Measurements from ENCODE around the gene CNPY4. TPM values are rescaled to one million over a fixed set of nuclear protein-coding genes. Genes with fewer than 3 reads are reported as not detected.

Gene CNPY4
- total RNA-seq, 1 experiment from 2014 or later: 12.2 TPM

DNA sequence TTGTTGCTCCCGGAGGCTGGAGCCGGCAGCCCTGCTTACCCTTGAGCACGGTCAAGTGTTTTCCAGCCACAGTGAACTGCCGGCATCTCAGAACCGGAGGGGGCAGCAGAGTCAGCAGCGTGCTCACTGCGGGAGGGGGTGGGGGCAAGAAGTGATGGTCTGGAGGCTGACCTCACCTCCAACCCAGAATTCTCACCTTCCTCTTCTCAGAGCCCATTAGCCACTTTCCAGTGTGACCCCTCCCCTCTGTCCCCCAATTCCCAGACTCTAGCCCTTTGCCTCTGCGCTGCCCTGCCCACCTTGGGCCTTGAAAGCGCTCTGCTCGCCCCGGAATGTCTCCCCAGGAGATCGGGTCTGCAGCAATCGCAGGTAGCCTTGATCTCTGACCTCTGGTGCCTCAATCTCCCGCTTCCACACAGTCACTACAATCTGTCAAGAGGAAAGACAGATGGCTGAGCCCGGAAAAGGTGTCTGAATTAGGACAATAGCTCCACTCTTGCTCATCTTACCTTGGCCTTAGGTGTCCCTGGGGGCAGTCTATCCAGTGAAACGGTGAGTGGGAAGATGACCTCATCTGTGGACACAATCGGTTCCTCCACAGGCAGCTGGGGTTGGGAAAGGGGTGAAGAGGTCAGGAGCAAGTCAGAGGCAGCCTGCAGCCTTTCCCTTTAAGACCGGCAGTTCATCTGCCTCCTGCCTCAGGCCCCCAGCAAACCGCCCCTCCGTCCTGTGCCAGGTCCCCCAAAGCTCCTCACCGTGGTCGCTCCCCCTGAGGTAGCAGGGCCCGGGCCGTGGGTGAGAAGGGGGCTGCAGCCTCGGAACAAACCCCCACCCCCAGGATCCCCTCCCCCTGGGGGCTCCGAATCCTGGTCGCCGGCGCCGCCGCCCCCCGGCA lies 38.1 kb downstream of the CNPY4 start:
- Histone ChIP-seq H3K4me3 (ENCODE audit: insufficient read depth, low read depth, low read length) (peak overlapping the region; percentile 83), H3K36me3 (replicated peaks; ENCODE audit: control insufficient read depth, insufficient read depth, low read length) (peaks cover 21% of the 10 kb centered on the region), H3K27me3 (ENCODE audit: control insufficient read depth, insufficient read depth, low read length) (no peaks in the 10 kb centered on the region)
- peak; percentile 81 for DNase-seq

DNA sequence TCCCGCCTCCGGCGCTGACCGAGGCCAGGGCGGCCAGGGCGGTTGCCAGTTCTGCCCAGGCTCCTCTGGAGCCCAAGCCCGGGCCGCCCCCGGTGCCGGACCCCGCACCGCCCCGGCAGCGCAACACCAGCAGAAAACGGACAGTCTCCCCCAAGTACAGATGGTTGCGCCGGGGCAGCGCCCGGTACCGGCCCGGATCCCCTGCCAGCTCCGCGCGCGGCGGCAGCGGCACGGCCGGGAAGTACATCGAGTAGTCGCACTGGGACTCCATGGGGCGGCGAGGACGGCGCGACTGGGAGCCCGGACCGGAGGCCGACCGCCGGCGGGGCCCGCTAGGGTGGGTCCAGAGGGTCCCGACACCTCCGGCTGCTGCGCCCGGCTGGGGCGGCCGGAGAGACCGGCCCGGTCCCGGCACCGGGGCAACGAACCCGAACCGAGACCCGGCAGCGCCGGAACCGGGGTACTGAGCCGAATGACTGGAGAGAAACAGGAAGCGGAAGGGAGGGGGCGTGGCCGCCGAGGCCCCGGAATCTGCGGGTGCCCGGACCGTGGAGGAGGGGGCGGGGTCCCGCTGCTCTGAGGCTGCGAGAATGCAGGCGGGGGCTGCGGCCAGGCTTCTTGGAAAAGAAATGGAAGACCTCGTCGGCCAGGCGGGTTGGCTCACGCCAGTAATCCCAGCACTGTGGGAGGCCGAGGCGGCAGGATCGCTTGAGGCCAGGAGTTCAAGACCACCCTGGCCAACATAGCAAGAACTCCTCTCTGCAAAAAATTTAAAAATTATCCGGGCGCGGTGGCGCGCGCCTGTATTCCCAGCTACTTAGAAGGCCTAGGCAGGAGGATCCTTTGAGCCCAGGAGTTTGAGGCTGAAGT lies 39.0 kb downstream of the CNPY4 start, which contains the start of gene TRAPPC14:
TSS of gene TRAPPC14 (minus strand) at position 495 of the 870 bp plus-strand sequence. CDS start at position 271, 224 bp downstream.
- Histone ChIP-seq H3K36me3 (replicated peaks; ENCODE audit: control insufficient read depth, insufficient read depth, low read length) (peaks cover 21% of the 10 kb centered on the region), H3K27me3 (ENCODE audit: control insufficient read depth, insufficient read depth, low read length) (no peaks in the 10 kb centered on the region), H3K4me3 (ENCODE audit: insufficient read depth, low read depth, low read length) (peak within 1 kb of the TSS; percentile 83)
- DNase-seq: peak; percentile 100

DNA sequence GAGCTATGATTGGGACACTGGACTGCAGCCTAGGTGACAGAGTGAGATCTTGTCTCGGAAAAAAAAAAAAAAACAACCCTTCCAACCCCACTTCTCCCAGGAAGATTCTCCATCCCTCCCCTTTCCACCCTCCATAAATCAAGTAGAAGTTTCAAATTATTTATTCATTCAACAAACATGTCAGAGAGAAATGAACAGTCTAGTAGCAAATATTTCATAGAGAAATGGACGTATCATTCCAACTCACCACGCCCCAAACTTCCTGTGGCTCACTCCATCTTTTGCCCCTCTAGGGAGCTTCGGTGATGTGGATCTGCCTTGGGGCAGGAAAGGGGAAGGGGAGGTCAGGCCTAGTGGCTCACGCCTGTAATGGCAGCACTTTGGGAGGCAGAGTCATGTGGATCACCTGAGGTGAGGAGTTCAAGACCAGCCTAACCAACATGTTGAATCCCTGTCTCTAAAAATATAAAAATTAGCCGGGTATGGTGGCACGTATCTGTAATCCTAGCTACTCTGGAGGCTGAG lies 39.7 kb downstream of the CNPY4 start:
- Histone ChIP-seq H3K36me3 (replicated peaks; ENCODE audit: control insufficient read depth, insufficient read depth, low read length) (peaks cover 17% of the 10 kb centered on the region), H3K4me3 (ENCODE audit: insufficient read depth, low read depth, low read length) (peak overlapping the region; percentile 83), H3K27me3 (ENCODE audit: control insufficient read depth, insufficient read depth, low read length) (no peaks in the 10 kb centered on the region)
- DNase-seq: no peak

DNA sequence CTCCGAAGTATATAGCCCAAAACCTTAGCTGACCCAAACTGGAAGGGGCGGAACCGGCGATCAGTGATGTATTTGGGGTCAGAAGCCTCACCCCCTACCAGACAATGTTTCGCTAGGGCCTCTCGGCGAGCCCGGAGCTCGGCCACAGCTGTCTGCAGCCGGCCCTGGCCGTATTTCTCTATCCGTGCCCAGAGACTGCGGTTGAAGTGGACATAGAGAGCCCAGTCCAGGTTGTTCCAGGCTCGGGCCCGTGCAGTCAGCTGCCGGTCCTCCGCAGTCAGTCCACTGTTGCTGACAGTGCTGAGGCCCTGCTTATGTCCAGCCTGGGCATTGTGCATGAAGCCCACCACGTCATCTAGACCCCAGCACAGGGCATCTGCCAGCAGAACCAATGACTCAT lies 40.6 kb downstream of the CNPY4 start:
- peak; percentile 29 for DNase-seq
- Histone ChIP-seq H3K36me3 (replicated peaks; ENCODE audit: control insufficient read depth, insufficient read depth, low read length) (peaks cover 15% of the 10 kb centered on the region), H3K27me3 (ENCODE audit: control insufficient read depth, insufficient read depth, low read length) (no peaks in the 10 kb centered on the region), H3K4me3 (ENCODE audit: insufficient read depth, low read depth, low read length) (no peak overlapping the region)

DNA sequence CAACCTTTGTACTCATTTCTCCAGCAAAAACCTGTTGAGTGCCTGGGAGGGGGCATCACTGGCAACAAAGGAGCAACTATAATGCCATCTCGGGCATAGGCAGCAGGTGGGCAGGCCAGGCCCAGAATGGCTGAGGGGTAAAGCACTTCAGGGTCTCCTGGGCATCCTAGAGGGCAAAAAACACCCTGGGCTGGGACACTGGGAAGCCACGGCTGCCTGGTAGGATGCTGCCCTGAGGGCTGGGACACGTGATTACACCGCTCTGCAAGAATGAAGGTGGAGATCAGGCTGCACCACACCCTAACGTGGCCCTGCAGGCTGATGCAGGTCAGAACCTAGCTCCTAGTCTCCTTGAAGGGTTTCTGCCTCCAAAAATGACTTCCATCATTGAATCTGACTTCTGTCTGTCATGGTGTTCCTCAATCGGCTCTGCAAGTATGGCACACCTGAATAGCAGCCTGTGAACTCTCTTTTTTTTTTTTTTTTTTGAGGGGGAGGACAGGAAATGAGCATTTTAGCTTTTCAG lies 43.6 kb downstream of the CNPY4 start:
- H3K27me3 ChIP-seq (ENCODE audit: control insufficient read depth, insufficient read depth, low read length): peaks cover 20% of the 10 kb centered on the region
- DNase-seq: peak; percentile 39

DNA sequence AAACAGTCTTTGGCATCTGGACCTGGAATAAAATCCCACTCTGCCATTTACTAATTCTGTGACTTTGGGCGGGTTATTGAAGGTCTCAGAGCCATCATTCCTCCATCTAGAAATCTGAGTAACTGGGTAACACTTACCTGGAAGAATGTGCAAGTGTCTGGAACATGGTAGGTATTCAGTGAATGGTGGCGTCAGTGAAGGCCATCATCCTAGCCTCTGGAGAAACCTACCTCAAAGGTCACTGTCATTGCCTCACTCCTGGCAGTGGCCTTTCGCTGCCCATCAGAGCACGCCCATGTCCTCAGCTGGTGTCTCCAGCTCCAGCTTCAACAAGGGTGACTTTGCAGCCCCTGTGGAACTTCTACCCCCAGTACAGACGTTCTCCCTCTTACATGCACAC lies 44.4 kb downstream of the CNPY4 start:
- peaks cover 23% of the 10 kb centered on the region for H3K27me3 ChIP-seq (ENCODE audit: control insufficient read depth, insufficient read depth, low read length)
- no peaks in the 10 kb centered on the region; the same call in 1 of the 2 replicates for H3K36me3 ChIP-seq (replicated peaks; ENCODE audit: control insufficient read depth, insufficient read depth, low read length)
- DNase-seq: no peak
- no peak overlapping the region for H3K4me3 ChIP-seq (ENCODE audit: insufficient read depth, low read depth, low read length)

More for the DNA sequence above, 43.6 kb downstream of the CNPY4 start:
- Histone ChIP-seq H3K36me3 (replicated peaks; ENCODE audit: control insufficient read depth, insufficient read depth, low read length) (no peaks in the 10 kb centered on the region; the same call in 1 of the 2 replicates), H3K4me3 (ENCODE audit: insufficient read depth, low read depth, low read length) (no peak overlapping the region)

DNA sequence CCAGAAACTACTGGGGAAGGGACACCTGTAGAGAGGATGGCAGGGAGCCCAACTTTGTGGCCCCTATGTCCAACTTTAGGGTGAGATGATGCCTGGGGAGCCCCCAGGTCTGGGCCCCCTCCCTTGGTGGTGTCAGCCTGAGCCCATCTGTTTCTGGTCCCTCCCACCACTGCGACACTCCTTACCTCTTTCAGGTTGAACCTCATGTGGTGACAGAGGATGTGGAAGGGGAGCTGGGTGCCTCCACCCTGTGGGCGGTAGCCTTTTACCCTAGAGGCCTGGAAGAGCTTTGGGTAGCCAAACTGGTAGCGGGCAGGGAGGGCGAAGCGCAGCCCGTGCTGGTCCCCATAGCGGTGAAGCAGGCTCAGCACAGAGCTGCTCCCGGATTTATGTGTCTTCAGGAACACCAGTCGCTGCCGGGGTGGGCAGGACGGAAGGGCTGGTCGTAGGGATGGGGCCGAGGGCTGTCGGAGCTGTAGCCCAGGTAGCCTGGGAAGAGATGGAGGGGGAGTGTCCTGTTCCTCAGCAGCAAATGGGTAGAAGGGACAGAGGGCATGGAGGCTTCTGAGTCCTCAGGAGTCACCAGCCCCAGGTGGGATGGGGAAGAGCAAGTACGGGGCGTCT lies 47.0 kb downstream of the CNPY4 start:
- peaks cover 28% of the 10 kb centered on the region for H3K27me3 ChIP-seq (ENCODE audit: control insufficient read depth, insufficient read depth, low read length)
- DNase-seq: peak; percentile 59
- no peaks in the 10 kb centered on the region; the same call in 1 of the 2 replicates for H3K36me3 ChIP-seq (replicated peaks; ENCODE audit: control insufficient read depth, insufficient read depth, low read length)
- no peak overlapping the region for H3K4me3 ChIP-seq (ENCODE audit: insufficient read depth, low read depth, low read length)

DNA sequence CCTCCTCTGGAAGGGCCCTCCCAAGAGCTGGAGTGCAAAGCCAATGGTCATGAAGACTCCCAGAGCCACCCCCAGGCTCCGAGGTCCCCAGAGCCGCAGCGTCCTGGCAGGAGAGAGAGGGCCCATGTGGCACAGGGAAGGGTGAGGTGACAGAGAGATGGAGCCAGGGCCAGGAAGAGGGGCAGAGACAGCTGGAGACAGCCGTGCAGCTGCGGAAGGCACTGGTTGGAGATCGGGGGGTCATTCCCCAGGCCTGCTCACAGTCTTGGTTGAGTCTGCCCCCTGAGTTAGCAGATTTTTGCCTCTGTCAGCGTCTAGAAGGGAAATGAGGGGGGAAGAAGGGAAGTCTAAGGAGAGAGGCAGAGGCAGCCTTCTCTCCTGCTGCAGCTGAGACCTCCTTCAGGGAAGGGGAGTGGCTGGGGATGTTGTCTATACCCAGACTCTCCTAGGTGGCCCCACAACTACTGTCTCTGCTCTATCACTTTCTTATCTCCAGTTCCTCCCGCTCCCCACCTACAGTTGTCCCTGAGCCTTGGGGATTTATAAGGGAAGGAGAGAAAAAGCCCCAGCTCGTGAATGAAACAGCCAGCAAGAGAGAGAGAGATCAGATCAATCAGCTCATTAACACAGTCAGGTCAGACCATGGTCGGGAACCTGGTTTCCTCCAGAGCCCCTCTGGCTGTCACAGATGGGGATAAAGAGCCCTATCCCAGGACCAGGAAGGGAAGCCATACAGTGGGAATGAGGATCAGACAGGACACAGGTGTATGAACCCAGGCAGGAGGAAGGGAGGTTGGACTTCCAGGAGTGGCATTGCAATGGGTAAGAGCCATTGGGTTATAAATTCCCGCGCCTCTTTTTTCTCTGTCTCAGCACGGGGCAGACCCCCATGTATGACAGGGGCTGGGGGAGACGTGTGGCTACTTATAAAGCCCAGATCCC lies 47.8 kb downstream of the CNPY4 start:
- Histone ChIP-seq H3K27me3 (ENCODE audit: control insufficient read depth, insufficient read depth, low read length) (peaks cover 34% of the 10 kb centered on the region), H3K36me3 (replicated peaks; ENCODE audit: control insufficient read depth, insufficient read depth, low read length) (no peaks in the 10 kb centered on the region; the same call in 1 of the 2 replicates), H3K4me3 (ENCODE audit: insufficient read depth, low read depth, low read length) (peak overlapping the region; percentile 65; the same call in 1 of the 2 replicates)
- peak; percentile 62 for DNase-seq

DNA sequence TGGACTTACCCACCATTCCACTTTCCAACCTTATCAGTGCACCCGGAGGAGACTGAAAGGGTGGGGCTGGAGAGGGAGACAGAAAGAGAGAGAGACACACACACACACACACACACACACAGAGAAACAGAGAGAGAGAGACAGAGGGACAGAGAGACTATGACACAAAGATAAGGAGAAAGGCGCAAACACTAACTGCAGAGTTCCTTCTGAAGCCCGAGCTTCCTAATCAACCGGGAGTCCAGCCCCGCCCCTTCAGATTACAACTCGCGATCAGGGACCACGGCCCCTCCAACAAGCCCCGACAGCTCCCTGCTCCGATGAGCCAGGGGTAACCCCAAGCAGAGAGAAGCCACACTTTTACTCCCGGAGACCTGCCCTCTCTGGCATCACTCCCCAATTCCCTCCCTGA lies 48.5 kb downstream of the CNPY4 start:
- Histone ChIP-seq H3K4me3 (ENCODE audit: insufficient read depth, low read depth, low read length) (peak overlapping the region; percentile 65), H3K27me3 (ENCODE audit: control insufficient read depth, insufficient read depth, low read length) (peaks cover 34% of the 10 kb centered on the region), H3K36me3 (replicated peaks; ENCODE audit: control insufficient read depth, insufficient read depth, low read length) (no peaks in the 10 kb centered on the region; the same call in 1 of the 2 replicates)
- DNase-seq: no peak

DNA sequence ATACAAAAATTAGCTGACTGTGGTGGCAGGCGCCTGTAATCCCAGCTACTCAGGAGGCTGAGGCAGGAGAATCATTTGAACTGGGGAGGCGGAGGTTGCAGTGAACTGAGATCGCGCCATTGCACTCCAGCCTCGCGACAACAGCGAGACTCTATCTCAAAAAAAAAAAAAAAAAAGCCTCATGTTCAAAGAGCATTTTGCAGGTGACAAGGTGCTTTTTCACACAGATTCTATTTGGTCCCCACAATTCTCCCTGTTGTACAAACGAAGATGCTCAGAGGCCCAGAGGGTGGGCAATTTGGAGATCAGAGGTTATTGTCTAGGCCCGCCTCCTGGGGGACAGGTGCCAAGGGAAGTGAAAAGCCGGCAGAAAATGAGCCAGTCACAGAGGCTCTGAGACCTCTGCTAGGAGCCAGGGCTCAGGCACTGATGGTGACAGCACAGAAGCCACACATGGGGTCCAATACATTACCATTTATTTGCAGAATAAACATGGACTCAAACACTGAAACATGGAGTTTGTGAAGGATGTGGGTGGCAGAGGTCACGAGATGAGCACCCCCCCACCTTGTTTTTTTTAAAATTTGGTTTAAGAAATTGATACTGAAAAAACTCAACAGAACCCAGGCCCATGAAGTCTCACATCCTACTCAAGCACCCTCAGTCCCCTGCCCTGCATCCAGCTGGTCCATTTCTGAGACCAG lies 49.9 kb downstream of the CNPY4 start:
- no peaks in the 10 kb centered on the region; the same call in none of the 2 replicates for H3K36me3 ChIP-seq (replicated peaks; ENCODE audit: control insufficient read depth, insufficient read depth, low read length)
- peaks cover 34% of the 10 kb centered on the region for H3K27me3 ChIP-seq (ENCODE audit: control insufficient read depth, insufficient read depth, low read length)
- peak; percentile 40 for DNase-seq
- no peak overlapping the region for H3K4me3 ChIP-seq (ENCODE audit: insufficient read depth, low read depth, low read length)

DNA sequence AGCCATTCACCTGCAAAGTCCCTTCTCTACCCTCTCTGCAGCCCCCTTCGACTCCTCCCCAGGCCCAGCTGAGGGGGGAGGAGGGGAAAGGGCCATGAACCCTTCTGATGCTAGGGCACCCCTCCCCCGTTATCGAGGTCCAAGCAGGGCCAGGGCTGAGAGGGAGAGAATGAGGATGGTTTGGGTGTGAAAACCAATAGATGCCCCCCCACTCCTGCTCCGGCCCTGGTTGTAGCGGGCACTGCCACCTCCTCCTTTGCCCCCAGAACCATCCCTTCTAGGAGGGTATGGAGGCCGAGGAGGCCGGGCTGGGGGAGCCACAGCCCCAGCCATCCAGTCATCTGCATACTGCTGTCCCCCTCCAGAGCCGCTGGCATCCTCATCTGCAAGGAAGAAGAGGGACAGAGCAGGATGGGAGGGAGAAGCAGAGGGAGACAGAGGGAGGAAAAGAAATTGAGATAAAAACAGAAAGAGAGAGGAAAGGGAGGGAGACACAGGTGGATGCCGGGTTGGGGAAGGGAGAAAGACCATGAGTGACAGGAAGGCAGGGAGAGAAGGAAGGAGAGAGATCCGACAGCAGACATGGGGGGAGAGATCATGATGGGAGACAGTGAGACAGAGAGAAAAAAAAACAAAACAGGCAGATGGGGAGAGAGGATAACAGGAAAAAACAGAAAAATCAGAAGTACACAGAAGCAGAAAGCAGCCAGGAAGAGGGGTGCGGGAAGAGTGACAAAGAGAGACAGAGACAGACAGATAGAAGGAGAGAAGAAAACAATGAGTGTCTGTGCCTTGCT lies 50.9 kb downstream of the CNPY4 start:
- no peak overlapping the region for H3K4me3 ChIP-seq (ENCODE audit: insufficient read depth, low read depth, low read length)

More for the DNA sequence above, 50.9 kb downstream of the CNPY4 start:
- DNase-seq: peak; percentile 33
- peaks cover 6% of the 10 kb centered on the region for H3K36me3 ChIP-seq (replicated peaks; ENCODE audit: control insufficient read depth, insufficient read depth, low read length)
- H3K27me3 ChIP-seq (ENCODE audit: control insufficient read depth, insufficient read depth, low read length): peaks cover 34% of the 10 kb centered on the region

Data from H7 (cell line).